Mesodermal cell (in vitro differentiated cells): ENCODE data around the gene OVOL2.

ENCODE experiments used
- H3K27ac ChIP-seq: 2 replicates; pipeline ENCODE4 v1.7.0; 2013; ENCODE audit warnings: mild to moderate bottlenecking, low read depth, low read length, moderate library complexity; ENCODE audit not compliant: severe bottlenecking
- H3K36me3 ChIP-seq: 2 replicates; pipeline ENCODE4 v1.7.1; 2013; ENCODE audit warnings: mild to moderate bottlenecking, low read length, moderate library complexity; ENCODE audit not compliant: control insufficient read depth, insufficient read depth
- H3K4me1 ChIP-seq: one replicate; pipeline ENCODE4 v1.7.1; 2013; ENCODE audit warnings: mild to moderate bottlenecking, low read length; ENCODE audit not compliant: insufficient read depth, control insufficient read depth, poor library complexity, severe bottlenecking
- H3K4me3 ChIP-seq: 2 replicates; pipeline ENCODE4 v1.7.0; 2013; ENCODE audit warnings: low read length, control low read depth, mild to moderate bottlenecking; ENCODE audit not compliant: insufficient read depth, poor library complexity, severe bottlenecking; ENCODE audit errors: extremely low read depth
- H3K9me3 ChIP-seq: 2 replicates; pipeline ENCODE4 v1.7.1; 2013; ENCODE audit warnings: mild to moderate bottlenecking, low read length, moderate library complexity; ENCODE audit not compliant: control insufficient read depth
- WGBS, 2 experiments: methylation state at CpG; one replicate each; pipeline ENCODE4 v1.1.5; 2013; ENCODE audit warnings: missing lambda C conversion rate in 2 of 2; ENCODE audit not compliant: insufficient coverage in 2 of 2; 5-methylcytosine and 5-hydroxymethylcytosine counted together

OVOL2 gene

GRCh38 chr20:18016772-18017171, 40.9 kb downstream of the OVOL2 start:
- H3K9me3 ChIP-seq = no peaks in the 10 kb centered on the region
- no peaks in the 10 kb centered on the region for H3K4me1 ChIP-seq
- no peaks in the 10 kb centered on the region for H3K36me3 ChIP-seq
- WGBS, 2 experiments = 96% methylated on average over 3 of the region's 3 CpGs; no CpG with 5 or more reads in 1 of the 2 experiments
- no peak overlapping the region for H3K4me3 ChIP-seq
- no peak overlapping the region for H3K27ac ChIP-seq

- no peak overlapping the region for H3K4me3 ChIP-seq
- H3K9me3 ChIP-seq = no peaks in the 10 kb centered on the region
- 86 to 92% methylated on average over 3 to 4 of the region's 6 CpGs for WGBS, 2 experiments
- no peak overlapping the region for H3K27ac ChIP-seq
- no peaks in the 10 kb centered on the region for H3K36me3 ChIP-seq
- H3K4me1 ChIP-seq = no peaks in the 10 kb centered on the region
Measured at GRCh38 chr20:18014411-18014810, 43.3 kb downstream of the OVOL2 start.

DNA sequence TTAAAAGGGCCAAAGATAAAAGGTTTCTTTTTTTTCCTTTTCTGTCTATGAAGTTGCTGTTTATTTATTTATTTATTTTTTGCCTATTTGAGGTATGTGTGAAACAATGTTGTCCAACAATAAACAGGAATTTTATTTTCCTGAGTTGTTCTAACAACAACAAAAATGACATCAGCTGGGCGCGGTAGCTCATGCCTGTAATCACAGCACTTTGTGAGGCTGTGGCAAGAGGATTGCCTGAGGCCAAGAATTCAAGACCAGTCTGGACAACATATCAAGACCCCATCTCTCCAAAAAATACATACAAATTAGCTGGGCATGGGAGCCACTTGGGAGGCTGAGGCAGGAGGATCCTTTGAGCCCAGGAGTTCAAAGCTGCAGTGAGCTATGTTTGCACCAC, 44.8 kb downstream of the OVOL2 start:
- 80 to 100% methylated on average over 1 to 2 of the region's 2 CpGs for WGBS, 2 experiments
- Histone ChIP-seq H3K4me3 (no peak overlapping the region), H3K9me3 (no peaks in the 10 kb centered on the region)

GRCh38 chr20:18011951-18012645, 45.6 kb downstream of the OVOL2 start:
- Histone ChIP-seq H3K4me3 (no peak overlapping the region), H3K4me1 (no peaks in the 10 kb centered on the region), H3K36me3 (no peaks in the 10 kb centered on the region), H3K9me3 (no peaks in the 10 kb centered on the region), H3K27ac (no peak overlapping the region)
- 95% methylated on average over 9 to 12 of the region's 21 CpGs for WGBS, 2 experiments

More for the DNA sequence above, 44.8 kb downstream of the OVOL2 start:
- H3K27ac ChIP-seq = no peak overlapping the region
- no peaks in the 10 kb centered on the region for H3K36me3 ChIP-seq
- no peaks in the 10 kb centered on the region for H3K4me1 ChIP-seq

- no peaks in the 10 kb centered on the region for H3K9me3 ChIP-seq
- 89 to 93% methylated on average over 10 to 13 of the region's 14 CpGs for WGBS, 2 experiments
- H3K36me3 ChIP-seq = no peaks in the 10 kb centered on the region
Measured at GRCh38 chr20:18011482-18011881, 46.2 kb downstream of the OVOL2 start.

DNA sequence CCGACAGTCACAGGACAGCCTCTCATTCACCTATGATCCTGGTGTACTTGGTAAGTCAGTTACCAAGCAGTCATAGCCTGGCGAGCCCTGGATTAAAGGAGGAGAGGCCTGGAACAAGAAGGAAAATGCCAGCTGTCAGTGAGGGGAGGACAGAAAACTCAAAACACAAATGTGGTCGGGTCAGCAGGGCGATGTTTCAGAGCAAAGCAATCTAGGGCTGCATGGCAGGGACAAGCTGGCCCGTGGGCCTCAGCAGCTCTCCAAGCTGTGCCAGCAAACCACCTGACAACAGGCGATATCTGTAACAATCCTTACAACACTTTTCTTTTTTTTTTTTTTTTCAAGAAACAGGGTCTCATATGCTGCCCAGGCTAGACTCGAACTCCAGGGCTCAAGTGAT, 48.6 kb downstream of the OVOL2 start:
- no peaks in the 10 kb centered on the region for H3K9me3 ChIP-seq
- no peak overlapping the region for H3K4me3 ChIP-seq
- peaks cover 3% of the 10 kb centered on the region for H3K4me1 ChIP-seq
- H3K36me3 ChIP-seq = no peaks in the 10 kb centered on the region
- 90 to 100% methylated on average over 5 of the region's 7 CpGs for WGBS, 2 experiments
- H3K27ac ChIP-seq = no peak overlapping the region

More at GRCh38 chr20:18011482-18011881, 46.2 kb downstream of the OVOL2 start:
- H3K27ac ChIP-seq = no peak overlapping the region
- H3K4me3 ChIP-seq = no peak overlapping the region
- H3K4me1 ChIP-seq = no peaks in the 10 kb centered on the region

GRCh38 chr20:18007534-18008292, 50.0 kb downstream of the OVOL2 start:
- Histone ChIP-seq H3K36me3 (no peaks in the 10 kb centered on the region), H3K4me1 (peaks cover 3% of the 10 kb centered on the region), H3K9me3 (no peaks in the 10 kb centered on the region), H3K27ac (no peak overlapping the region), H3K4me3 (no peak overlapping the region)
- WGBS, 2 experiments = 86 to 87% methylated on average over 14 to 19 of the region's 19 CpGs

DNA sequence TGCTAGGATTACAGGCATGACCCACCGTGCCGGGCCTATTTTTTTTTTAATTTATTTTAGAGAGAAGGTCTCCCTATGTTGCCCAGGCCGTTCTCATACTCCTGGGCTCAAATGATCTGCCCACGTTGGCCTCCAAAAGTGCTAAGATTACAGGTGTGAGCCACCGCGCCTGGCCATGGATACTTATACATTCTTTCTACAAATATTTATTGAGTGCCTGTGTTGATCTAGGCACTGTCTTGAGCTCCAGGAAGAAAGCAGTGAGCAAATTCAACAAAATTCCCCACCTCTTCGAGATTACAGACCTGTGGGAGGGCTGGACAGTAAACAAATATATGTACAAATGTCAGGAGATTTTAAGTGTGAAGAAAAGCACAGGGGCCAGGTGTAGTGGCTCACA, 51.0 kb downstream of the OVOL2 start:
- WGBS, 2 experiments = 82 to 100% methylated on average over 2 to 3 of the region's 7 CpGs
- H3K4me3 ChIP-seq = no peak overlapping the region
- H3K27ac ChIP-seq = no peak overlapping the region
- no peaks in the 10 kb centered on the region for H3K36me3 ChIP-seq
- no peaks in the 10 kb centered on the region for H3K9me3 ChIP-seq
- peaks cover 3% of the 10 kb centered on the region for H3K4me1 ChIP-seq

GRCh38 chr20:18005990-18006364, 51.7 kb downstream of the OVOL2 start:
- no peaks in the 10 kb centered on the region for H3K9me3 ChIP-seq
- no peak overlapping the region for H3K4me3 ChIP-seq
- no peaks in the 10 kb centered on the region for H3K36me3 ChIP-seq
- H3K4me1 ChIP-seq = peaks cover 3% of the 10 kb centered on the region
- WGBS, 2 experiments = 81 to 82% methylated on average over 4 to 5 of the region's 6 CpGs
- no peak overlapping the region for H3K27ac ChIP-seq

GRCh38 chr20:18005170-18005989, 52.3 kb downstream of the OVOL2 start:
- 89 to 91% methylated on average over 15 to 19 of the region's 21 CpGs for WGBS, 2 experiments
- peaks cover 3% of the 10 kb centered on the region for H3K4me1 ChIP-seq
- H3K36me3 ChIP-seq = no peaks in the 10 kb centered on the region
- H3K27ac ChIP-seq = no peak overlapping the region
- H3K9me3 ChIP-seq = no peaks in the 10 kb centered on the region
- H3K4me3 ChIP-seq = no peak overlapping the region
